ENCODE results near the gene BMPR1B.

DNA sequence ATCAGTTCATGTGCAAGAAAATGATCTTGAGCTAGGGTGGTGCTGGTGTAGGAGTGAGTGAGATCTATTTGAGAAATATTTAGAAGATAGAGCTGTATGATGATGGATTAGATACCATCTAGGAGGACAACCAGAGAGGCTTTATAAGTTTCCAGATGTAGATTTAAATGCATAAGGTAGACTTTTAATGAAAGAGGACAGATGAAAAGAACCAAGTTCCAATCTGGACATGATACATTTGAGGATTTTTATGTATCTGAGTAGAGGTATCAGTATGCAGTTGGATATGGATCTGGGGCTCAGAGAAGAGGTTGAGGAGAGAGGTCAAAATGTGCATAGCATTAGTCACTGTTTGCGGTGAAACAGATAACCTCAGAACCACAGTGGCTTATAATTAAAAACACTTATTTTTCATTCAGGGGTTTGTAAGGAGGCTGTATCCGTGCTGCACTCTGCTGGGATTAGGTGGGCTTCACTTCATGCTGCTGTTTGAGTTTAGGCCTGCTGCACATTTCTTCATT is 348.7 kb downstream of the BMPR1B start:
- TF ChIP-seq, protein P1, sequence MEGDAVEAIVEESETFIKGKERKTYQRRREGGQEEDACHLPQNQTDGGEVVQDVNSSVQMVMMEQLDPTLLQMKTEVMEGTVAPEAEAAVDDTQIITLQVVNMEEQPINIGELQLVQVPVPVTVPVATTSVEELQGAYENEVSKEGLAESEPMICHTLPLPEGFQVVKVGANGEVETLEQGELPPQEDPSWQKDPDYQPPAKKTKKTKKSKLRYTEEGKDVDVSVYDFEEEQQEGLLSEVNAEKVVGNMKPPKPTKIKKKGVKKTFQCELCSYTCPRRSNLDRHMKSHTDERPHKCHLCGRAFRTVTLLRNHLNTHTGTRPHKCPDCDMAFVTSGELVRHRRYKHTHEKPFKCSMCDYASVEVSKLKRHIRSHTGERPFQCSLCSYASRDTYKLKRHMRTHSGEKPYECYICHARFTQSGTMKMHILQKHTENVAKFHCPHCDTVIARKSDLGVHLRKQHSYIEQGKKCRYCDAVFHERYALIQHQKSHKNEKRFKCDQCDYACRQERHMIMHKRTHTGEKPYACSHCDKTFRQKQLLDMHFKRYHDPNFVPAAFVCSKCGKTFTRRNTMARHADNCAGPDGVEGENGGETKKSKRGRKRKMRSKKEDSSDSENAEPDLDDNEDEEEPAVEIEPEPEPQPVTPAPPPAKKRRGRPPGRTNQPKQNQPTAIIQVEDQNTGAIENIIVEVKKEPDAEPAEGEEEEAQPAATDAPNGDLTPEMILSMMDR (tag by site-specific recombination; IDR thresholded peaks at IDR 0.05) = no peak
- TF ChIP-seq ZEB2 (tag by site-specific recombination; IDR thresholded peaks at IDR 0.05) = no peak
- TF ChIP-seq, protein P2, sequence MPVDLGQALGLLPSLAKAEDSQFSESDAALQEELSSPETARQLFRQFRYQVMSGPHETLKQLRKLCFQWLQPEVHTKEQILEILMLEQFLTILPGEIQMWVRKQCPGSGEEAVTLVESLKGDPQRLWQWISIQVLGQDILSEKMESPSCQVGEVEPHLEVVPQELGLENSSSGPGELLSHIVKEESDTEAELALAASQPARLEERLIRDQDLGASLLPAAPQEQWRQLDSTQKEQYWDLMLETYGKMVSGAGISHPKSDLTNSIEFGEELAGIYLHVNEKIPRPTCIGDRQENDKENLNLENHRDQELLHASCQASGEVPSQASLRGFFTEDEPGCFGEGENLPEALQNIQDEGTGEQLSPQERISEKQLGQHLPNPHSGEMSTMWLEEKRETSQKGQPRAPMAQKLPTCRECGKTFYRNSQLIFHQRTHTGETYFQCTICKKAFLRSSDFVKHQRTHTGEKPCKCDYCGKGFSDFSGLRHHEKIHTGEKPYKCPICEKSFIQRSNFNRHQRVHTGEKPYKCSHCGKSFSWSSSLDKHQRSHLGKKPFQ (tag by site-specific recombination; IDR thresholded peaks at IDR 0.05) = no peak
- TF ChIP-seq ZNF624 (tag by site-specific recombination; IDR thresholded peaks at IDR 0.05) = no peak
- TF ChIP-seq, protein P3, sequence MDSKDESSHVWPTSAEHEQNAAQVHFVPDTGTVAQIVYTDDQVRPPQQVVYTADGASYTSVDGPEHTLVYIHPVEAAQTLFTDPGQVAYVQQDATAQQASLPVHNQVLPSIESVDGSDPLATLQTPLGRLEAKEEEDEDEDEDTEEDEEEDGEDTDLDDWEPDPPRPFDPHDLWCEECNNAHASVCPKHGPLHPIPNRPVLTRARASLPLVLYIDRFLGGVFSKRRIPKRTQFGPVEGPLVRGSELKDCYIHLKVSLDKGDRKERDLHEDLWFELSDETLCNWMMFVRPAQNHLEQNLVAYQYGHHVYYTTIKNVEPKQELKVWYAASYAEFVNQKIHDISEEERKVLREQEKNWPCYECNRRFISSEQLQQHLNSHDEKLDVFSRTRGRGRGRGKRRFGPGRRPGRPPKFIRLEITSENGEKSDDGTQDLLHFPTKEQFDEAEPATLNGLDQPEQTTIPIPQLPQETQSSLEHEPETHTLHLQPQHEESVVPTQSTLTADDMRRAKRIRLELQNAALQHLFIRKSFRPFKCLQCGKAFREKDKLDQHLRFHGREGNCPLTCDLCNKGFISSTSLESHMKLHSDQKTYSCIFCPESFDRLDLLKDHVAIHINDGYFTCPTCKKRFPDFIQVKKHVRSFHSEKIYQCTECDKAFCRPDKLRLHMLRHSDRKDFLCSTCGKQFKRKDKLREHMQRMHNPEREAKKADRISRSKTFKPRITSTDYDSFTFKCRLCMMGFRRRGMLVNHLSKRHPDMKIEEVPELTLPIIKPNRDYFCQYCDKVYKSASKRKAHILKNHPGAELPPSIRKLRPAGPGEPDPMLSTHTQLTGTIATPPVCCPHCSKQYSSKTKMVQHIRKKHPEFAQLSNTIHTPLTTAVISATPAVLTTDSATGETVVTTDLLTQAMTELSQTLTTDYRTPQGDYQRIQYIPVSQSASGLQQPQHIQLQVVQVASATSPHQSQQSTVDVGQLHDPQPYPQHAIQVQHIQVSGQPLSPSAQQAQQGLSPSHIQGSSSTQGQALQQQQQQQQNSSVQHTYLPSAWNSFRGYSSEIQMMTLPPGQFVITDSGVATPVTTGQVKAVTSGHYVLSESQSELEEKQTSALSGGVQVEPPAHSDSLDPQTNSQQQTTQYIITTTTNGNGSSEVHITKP (tag by site-specific recombination; IDR thresholded peaks at IDR 0.05) = no peak
- no peak for TF ChIP-seq FEZF1 (tag by site-specific recombination; IDR thresholded peaks at IDR 0.05)
- TF ChIP-seq, protein P4, sequence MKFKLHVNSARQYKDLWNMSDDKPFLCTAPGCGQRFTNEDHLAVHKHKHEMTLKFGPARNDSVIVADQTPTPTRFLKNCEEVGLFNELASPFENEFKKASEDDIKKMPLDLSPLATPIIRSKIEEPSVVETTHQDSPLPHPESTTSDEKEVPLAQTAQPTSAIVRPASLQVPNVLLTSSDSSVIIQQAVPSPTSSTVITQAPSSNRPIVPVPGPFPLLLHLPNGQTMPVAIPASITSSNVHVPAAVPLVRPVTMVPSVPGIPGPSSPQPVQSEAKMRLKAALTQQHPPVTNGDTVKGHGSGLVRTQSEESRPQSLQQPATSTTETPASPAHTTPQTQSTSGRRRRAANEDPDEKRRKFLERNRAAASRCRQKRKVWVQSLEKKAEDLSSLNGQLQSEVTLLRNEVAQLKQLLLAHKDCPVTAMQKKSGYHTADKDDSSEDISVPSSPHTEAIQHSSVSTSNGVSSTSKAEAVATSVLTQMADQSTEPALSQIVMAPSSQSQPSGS (tag by site-specific recombination; IDR thresholded peaks at IDR 0.05; ENCODE audit: low read depth) = no peak
- TF ChIP-seq ZNF600 (tag by site-specific recombination; IDR thresholded peaks at IDR 0.05) = no peak
- no peak for TF ChIP-seq ZBTB7A (tag by site-specific recombination; IDR thresholded peaks at IDR 0.05; ENCODE audit: low read depth)
- TF ChIP-seq ZNF311 (tag by site-specific recombination; IDR thresholded peaks at IDR 0.05; ENCODE audit: borderline replicate concordance) = no peak
- no peak for TF ChIP-seq RBAK (tag by site-specific recombination; IDR thresholded peaks at IDR 0.05)
- TF ChIP-seq, protein P5, sequence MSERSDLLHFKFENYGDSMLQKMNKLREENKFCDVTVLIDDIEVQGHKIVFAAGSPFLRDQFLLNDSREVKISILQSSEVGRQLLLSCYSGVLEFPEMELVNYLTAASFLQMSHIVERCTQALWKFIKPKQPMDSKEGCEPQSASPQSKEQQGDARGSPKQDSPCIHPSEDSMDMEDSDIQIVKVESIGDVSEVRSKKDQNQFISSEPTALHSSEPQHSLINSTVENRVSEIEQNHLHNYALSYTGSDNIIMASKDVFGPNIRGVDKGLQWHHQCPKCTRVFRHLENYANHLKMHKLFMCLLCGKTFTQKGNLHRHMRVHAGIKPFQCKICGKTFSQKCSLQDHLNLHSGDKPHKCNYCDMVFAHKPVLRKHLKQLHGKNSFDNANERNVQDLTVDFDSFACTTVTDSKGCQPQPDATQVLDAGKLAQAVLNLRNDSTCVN (tag by site-specific recombination; optimal IDR thresholded peaks at IDR 0.05) = no peak
- TF ChIP-seq KLF16 (tag by site-specific recombination; IDR thresholded peaks at IDR 0.05) = no peak
- TF ChIP-seq ZNF341 (tag by site-specific recombination; IDR thresholded peaks at IDR 0.05; ENCODE audit: low read depth) = no peak

Measured in HEK293 (cell line).